ENCODE results near the gene AFG1L.

DNA sequence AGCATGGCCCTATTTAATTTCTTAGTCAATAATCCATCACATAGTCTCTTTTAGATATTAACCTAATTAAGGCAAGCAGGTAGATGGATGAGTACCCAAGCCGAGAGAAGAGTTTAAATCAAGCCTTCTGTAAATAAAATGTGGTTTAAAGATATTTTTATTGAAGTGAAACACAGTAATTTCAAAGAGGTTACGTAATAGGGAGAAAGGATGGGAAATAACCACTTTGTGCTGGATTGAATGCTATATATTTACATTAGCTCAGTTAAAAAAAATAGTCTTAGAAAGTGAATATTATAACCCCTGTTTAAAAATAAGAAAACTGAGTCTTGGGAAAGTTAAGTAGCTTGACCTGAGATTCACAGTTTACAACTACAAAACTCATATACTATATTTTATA lies 228.8 kb downstream of the AFG1L start:
- TF ChIP-seq EZH2 (IDR thresholded peaks at IDR 0.05; ENCODE audit: insufficient read depth, poor library complexity, severe bottlenecking) (no peak), EZH2phosphoT487 (IDR thresholded peaks at IDR 0.05; ENCODE audit: insufficient read depth, low read depth) (no peak)
